GM23338 (cell line): Measurements from ENCODE around the gene COMMD3.

Source experiments
- CREB1 ChIP-seq: fragments of 250-450 bp; sonication (Bioruptor Pico); IDR thresholded peaks from 2 replicates; pipeline ENCODE4 v1.5.0; 2020; ENCODE audit warnings: low read depth, mild to moderate bottlenecking, moderate library complexity
- CTCF ChIP-seq, 2 experiments: fragments of 200-600 bp in 1 of 2; sonication (generic) in 1 of 2; conservative IDR thresholded peaks; 2 replicates each; pipeline versions ENCODE4 v1.5.1 to v1.6.1; 2016 to 2017; ENCODE audit warnings: antibody characterized with exemption in 2 of 2, low read depth in 2 of 2, mild to moderate bottlenecking in 2 of 2, moderate library complexity in 1 of 2
- ETS1 ChIP-seq: IDR thresholded peaks from 2 replicates; pipeline ENCODE4 v1.6.1; 2016; ENCODE audit warnings: antibody characterized with exemption
- EZH2 ChIP-seq: fragments of 200-600 bp; sonication (generic); IDR thresholded peaks from one replicate; pipeline ENCODE4 v1.8.0; 2017; ENCODE audit warnings: antibody characterized with exemption, mild to moderate bottlenecking, low read depth; ENCODE audit not compliant: unreplicated experiment
- EZH2phosphoT487 ChIP-seq: fragments of 200-600 bp; sonication (generic); IDR thresholded peaks from one replicate; pipeline ENCODE4 v1.8.1; 2018; ENCODE audit warnings: antibody characterized with exemption; ENCODE audit not compliant: unreplicated experiment
- POLR2AphosphoS5 ChIP-seq: IDR thresholded peaks from 2 replicates; pipeline ENCODE4 v1.6.1; 2016; ENCODE audit warnings: antibody characterized with exemption, low read depth
- REST ChIP-seq: IDR thresholded peaks from one replicate; pipeline ENCODE4 v1.6.1; 2018; ENCODE audit warnings: antibody characterized with exemption; ENCODE audit not compliant: unreplicated experiment
- STAT1 ChIP-seq: IDR thresholded peaks from one replicate; pipeline ENCODE4 v1.6.1; 2016; ENCODE audit warnings: antibody characterized with exemption; ENCODE audit not compliant: unreplicated experiment

- no peak for TF ChIP-seq CTCF (conservative IDR thresholded peaks at IDR 0.05; ENCODE audit: low read depth in 2 of 2)
- no peak for TF ChIP-seq EZH2phosphoT487
- no peak for TF ChIP-seq REST
- TF ChIP-seq EZH2 = no peak
- no peak for TF ChIP-seq CREB1
- TF ChIP-seq ETS1 = no peak
- TF ChIP-seq POLR2AphosphoS5 = no peak
- no peak for TF ChIP-seq STAT1
Observed at GRCh38 chr10:22305721-22306120, 10.5 kb upstream of the COMMD3 start.
